SK-N-MC (cell line): ENCODE data around the gene INF2.

Experiments
- EZH2 ChIP-seq: fragments of 200-600 bp; sonication (generic); IDR thresholded peaks from one replicate; pipeline ENCODE4 v1.6.1; 2017; ENCODE audit warnings: antibody characterized with exemption
- FOXP2 ChIP-seq: optimal IDR thresholded peaks from 2 replicates; pipeline ENCODE3; 2011; ENCODE audit warnings: mild to moderate bottlenecking, moderate library complexity; ENCODE audit not compliant: insufficient read depth; ENCODE audit errors: extremely low read length, control extremely low read depth
- POLR2AphosphoS5 ChIP-seq: IDR thresholded peaks from 2 replicates; pipeline ENCODE4 v1.6.1; 2012; ENCODE audit warnings: mild to moderate bottlenecking, low read depth, low read length, borderline replicate concordance

DNA sequence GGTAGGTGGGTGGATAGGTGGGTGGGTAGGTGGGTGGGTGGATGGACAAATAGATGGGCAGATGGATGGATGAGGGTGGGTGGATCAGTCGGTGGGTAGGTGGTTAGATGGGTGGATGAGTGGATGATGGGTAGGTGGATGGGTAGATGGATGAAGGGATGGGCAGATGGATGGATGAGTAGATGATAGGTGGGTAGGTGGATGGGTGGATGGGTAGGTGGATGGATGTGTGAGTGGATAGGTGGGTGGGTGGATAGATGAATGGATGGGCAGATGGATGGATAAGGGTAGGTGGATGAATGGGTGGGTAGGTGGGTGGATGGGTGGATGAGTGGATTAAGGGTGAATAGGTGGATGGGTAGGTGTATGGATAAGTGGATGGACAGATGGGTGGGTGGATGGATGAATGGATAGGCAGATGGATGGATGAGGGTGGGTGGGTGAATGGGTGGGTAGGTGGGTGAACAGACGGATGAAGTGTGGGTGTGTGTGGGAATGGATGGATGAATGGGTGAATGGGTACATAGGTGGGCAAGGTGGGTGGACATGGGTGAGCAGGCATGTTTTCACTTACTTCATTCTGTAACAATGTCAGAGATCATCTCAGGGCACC, 3.3 kb upstream of the INF2 start:
- TF ChIP-seq POLR2AphosphoS5 (no peak), EZH2 (no peak), FOXP2 (no peak)
